Liver (tissue), 9 donors: ENCODE data around the gene C11orf98. TPM values are rescaled to one million over a fixed set of nuclear protein-coding genes. Genes with fewer than 3 reads are reported as not detected.

ENCODE experiments used
- DNase-seq: peaks from one replicate; pipeline ENCODE4 v3.0.0-alpha.2; 2017; ENCODE audit warnings: low spot score
- H3K27ac ChIP-seq, 2 donors: one replicate each; pipeline ENCODE4 v1.7.0; 2013; ENCODE audit warnings: inconsistent platforms in 2 of 2, low read length in 2 of 2, control low read depth in 1 of 2, low read depth in 1 of 2, mild to moderate bottlenecking in 1 of 2
- H3K27me3 ChIP-seq, 4 donors: one replicate each; pipeline versions ENCODE4 v1.6.1 to v1.7.0; 2013; ENCODE audit warnings: low read length in 3 of 4, inconsistent platforms in 1 of 4, mild to moderate bottlenecking in 1 of 4, moderate library complexity in 1 of 4; ENCODE audit not compliant: control insufficient read depth in 4 of 4, insufficient read depth in 4 of 4
- H3K36me3 ChIP-seq, 4 donors: one replicate each; pipeline versions ENCODE4 v1.6.1 to v1.7.0; 2013; ENCODE audit warnings: low read length in 3 of 4, mild to moderate bottlenecking in 3 of 4, low read depth in 1 of 4, moderate library complexity in 1 of 4; ENCODE audit not compliant: control insufficient read depth in 4 of 4, insufficient read depth in 3 of 4
- H3K4me1 ChIP-seq, 4 donors: one replicate each; pipeline versions ENCODE4 v1.6.1 to v1.7.0; 2013; ENCODE audit warnings: low read length in 3 of 4, mild to moderate bottlenecking in 3 of 4, moderate library complexity in 1 of 4; ENCODE audit not compliant: control insufficient read depth in 4 of 4, insufficient read depth in 4 of 4
- H3K4me3 ChIP-seq, 3 donors: one replicate each; pipeline versions ENCODE4 v1.6.1 to v1.7.0; 2013; ENCODE audit warnings: low read length in 3 of 3, control low read depth in 1 of 3, low read depth in 1 of 3, mild to moderate bottlenecking in 1 of 3
- H3K9ac ChIP-seq, 2 donors: one replicate each; pipeline ENCODE4 v1.7.0; 2013; ENCODE audit warnings: low read length in 2 of 2, mild to moderate bottlenecking in 2 of 2, moderate library complexity in 2 of 2, control low read depth in 1 of 2, low read depth in 1 of 2
- H3K9me3 ChIP-seq, 4 donors: one replicate each; pipeline versions ENCODE4 v1.6.1 to v1.7.0; 2013; ENCODE audit warnings: low read length in 3 of 4; ENCODE audit not compliant: control insufficient read depth in 4 of 4
- EGR1 ChIP-seq, 2 donors: IDR thresholded peaks; 2 replicates each; pipeline ENCODE4 v1.6.1; 2016 to 2018; ENCODE audit warnings: antibody characterized with exemption in 2 of 2, low read depth in 2 of 2
- FOXA1 ChIP-seq: IDR thresholded peaks from 2 replicates; pipeline ENCODE4 v1.6.1; 2016; ENCODE audit warnings: antibody characterized with exemption
- FOXA2 ChIP-seq: IDR thresholded peaks from 2 replicates; pipeline ENCODE4 v1.6.1; 2016; ENCODE audit warnings: antibody characterized with exemption
- GABPA ChIP-seq, 2 donors: IDR thresholded peaks in 1 of 2; conservative IDR thresholded peaks in 1 of 2; 2 replicates each; pipeline ENCODE4 v1.6.1; 2016; ENCODE audit warnings: antibody characterized with exemption in 2 of 2, mild to moderate bottlenecking in 1 of 2, moderate library complexity in 1 of 2
- HNF4A ChIP-seq, 2 donors: conservative IDR thresholded peaks; 2 replicates each; pipeline ENCODE4 v1.6.1; 2016; ENCODE audit warnings: antibody characterized with exemption in 2 of 2, mild to moderate bottlenecking in 2 of 2
- HNF4G ChIP-seq: IDR thresholded peaks from 2 replicates; pipeline ENCODE4 v1.6.1; 2016; ENCODE audit warnings: antibody characterized with exemption
- JUND ChIP-seq, 2 donors: IDR thresholded peaks; 2 replicates each; pipeline ENCODE4 v1.6.1; 2016; ENCODE audit warnings: antibody characterized with exemption in 2 of 2
- NR2F2 ChIP-seq: IDR thresholded peaks from 2 replicates; pipeline ENCODE4 v1.6.1; 2016; ENCODE audit warnings: antibody characterized with exemption
- RAD21 ChIP-seq, 2 donors: IDR thresholded peaks; 2 replicates each; pipeline ENCODE4 v1.6.1; 2016; ENCODE audit warnings: antibody characterized with exemption in 2 of 2, mild to moderate bottlenecking in 2 of 2
- RXRA ChIP-seq, 2 donors: IDR thresholded peaks; 2 replicates each; pipeline ENCODE4 v1.6.1; 2017 to 2018; ENCODE audit warnings: antibody characterized with exemption in 2 of 2, mild to moderate bottlenecking in 1 of 2
- SP1 ChIP-seq: IDR thresholded peaks from 2 replicates; pipeline ENCODE4 v1.6.1; 2018; ENCODE audit warnings: antibody characterized with exemption, mild to moderate bottlenecking
- TAF1 ChIP-seq: conservative IDR thresholded peaks from 2 replicates; pipeline ENCODE4 v1.6.1; 2016; ENCODE audit warnings: antibody characterized with exemption, mild to moderate bottlenecking
- YY1 ChIP-seq: IDR thresholded peaks from 2 replicates; pipeline ENCODE4 v1.6.1; 2016; ENCODE audit warnings: antibody characterized with exemption, mild to moderate bottlenecking
- WGBS: extraction: QIAGEN DNeasy Blood & Tissue Kit; methylation state at CpG from one replicate; pipeline ENCODE4 v1.1.7; 2013; 5-methylcytosine and 5-hydroxymethylcytosine counted together
- polyA plus RNA-seq, 2 donors: library from polyadenylated mRNA; stranded (reverse) in 1 of 2; unstranded in 1 of 2; fragments of 200-250 nt in 1 of 2; fragments of >200 nt in 1 of 2; fragmentation: Nextera tagmentation in 1 of 2; extraction: Ambion mirVana in 1 of 2; gene quantifications; one replicate each; pipeline versions ENCODE4 v1.2.1 to v1.2.3, GENCODE V29; 2013 to 2015
- total RNA-seq, 2 donors: library from RNA; depleted of rRNA; stranded (reverse); fragments of >200 nt; gene quantifications; one replicate each; pipeline ENCODE4 v1.2.3, GENCODE V29; 2014
- TF ChIP-seq, protein P1 (sequence below): IDR thresholded peaks from 2 replicates; pipeline ENCODE4 v1.6.1; 2016; ENCODE audit warnings: antibody characterized with exemption
- TF ChIP-seq, protein P2 (sequence below): IDR thresholded peaks from 2 replicates; pipeline ENCODE4 v1.6.1; 2016; ENCODE audit warnings: antibody characterized with exemption, mild to moderate bottlenecking
- TF ChIP-seq, protein P3 (sequence below): IDR thresholded peaks from 2 replicates; pipeline ENCODE4 v1.6.1; 2016; ENCODE audit warnings: antibody characterized with exemption
- TF ChIP-seq, protein P4 (sequence below): fragments of 150-350 bp; IDR thresholded peaks from 2 replicates; pipeline ENCODE4 v1.5.1; 2017; ENCODE audit warnings: improper control_type of control experiment, low read depth, low read length; ENCODE audit not compliant: missing input control
- TF ChIP-seq, protein P5 (sequence below): IDR thresholded peaks from 2 replicates; pipeline ENCODE4 v1.6.1; 2016; ENCODE audit warnings: antibody characterized with exemption
- donor health status: healthy.
- donor health status: healthy.
- donor health status: healthy.
- donor health status: healthy.
- donor health status: healthy.

Gene C11orf98
- total and polyA plus RNA-seq, 4 donors, result 16.5 to 49.9 (median 30.7) TPM

DNA sequence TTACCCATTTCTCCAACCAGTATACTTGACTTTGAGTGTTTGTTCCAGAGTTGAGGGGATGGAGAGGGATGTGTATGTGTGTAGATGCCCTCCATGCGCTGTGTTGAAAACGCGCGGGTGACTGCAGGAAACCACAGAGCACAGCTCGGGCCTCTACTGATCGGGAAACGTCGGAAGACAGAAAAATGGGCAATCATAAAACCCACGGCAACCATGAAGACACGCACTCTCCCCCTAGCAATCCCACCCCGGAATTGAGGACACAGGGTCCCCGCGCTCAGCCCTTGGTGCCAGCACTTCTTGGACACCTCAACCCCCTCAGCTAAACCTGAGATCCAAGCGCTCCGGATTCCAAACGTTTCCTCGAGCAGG lies 6.2 kb upstream of the C11orf98 start:
- no peak for DNase-seq
- H3K27me3 ChIP-seq, result no peaks in the 10 kb centered on the region
- H3K36me3 ChIP-seq, result peaks cover 0 to 8% (median under 1%) of the 10 kb centered on the region in 4 donors
- WGBS, result under 1% methylated on average over 17 of the region's 17 CpGs
- TF ChIP-seq, protein P1, sequence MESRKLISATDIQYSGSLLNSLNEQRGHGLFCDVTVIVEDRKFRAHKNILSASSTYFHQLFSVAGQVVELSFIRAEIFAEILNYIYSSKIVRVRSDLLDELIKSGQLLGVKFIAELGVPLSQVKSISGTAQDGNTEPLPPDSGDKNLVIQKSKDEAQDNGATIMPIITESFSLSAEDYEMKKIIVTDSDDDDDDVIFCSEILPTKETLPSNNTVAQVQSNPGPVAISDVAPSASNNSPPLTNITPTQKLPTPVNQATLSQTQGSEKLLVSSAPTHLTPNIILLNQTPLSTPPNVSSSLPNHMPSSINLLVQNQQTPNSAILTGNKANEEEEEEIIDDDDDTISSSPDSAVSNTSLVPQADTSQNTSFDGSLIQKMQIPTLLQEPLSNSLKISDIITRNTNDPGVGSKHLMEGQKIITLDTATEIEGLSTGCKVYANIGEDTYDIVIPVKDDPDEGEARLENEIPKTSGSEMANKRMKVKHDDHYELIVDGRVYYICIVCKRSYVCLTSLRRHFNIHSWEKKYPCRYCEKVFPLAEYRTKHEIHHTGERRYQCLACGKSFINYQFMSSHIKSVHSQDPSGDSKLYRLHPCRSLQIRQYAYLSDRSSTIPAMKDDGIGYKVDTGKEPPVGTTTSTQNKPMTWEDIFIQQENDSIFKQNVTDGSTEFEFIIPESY, result peak; percentile 32
- TF ChIP-seq RAD21 (IDR thresholded peaks at IDR 0.05), result no peak
- no peaks in the 10 kb centered on the region for H3K9me3 ChIP-seq
- peak overlapping the region; percentile 82 to 92 (median 86) for H3K4me3 ChIP-seq
- H3K4me1 ChIP-seq, result peaks cover 18 to 50% (median 39%) of the 10 kb centered on the region in 4 donors
- H3K9ac ChIP-seq, result peak overlapping the region; percentile 80 to 84
- H3K27ac ChIP-seq, result peak overlapping the region; percentile 83 to 86

DNA sequence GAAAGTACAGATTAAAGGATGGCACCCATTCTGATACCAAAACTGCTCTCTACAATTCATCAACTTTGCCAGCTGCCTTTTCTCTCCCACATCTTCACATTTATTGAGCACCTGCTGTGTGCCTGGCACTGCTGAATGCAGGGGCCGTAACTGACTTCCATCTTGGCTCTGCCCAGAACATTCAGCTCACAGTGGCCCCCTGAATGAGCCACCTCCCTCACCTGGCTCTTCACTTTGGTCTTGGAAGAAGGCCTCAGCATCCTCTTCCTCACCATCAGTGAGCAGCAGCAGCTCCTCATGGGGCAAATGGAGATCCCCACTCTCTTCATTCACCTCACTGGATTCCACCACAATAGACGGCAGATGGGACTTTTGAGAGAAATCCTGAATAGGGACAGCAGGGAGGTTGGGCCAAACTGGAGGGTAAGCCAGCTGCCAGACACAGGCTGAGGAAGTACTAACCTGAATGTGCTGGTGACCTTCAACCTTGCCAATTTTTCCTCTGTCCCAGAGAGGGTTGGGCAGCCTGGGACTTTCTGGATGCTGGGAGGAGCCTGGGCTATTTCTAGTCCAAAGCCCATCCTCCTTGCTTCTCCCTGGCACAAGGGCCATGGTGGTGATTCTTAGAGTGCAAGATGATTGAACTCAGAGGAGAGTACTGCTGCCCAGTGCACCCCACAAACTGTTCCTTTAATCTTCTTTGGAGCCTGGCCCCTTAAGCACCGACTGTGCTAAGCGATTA lies 4.6 kb upstream of the C11orf98 start:
- Histone ChIP-seq H3K4me1 (peaks cover 22 to 56% (median 44%) of the 10 kb centered on the region in 4 donors), H3K9me3 (no peaks in the 10 kb centered on the region), H3K9ac (peak overlapping the region in 1 of 2 donors; percentile 1), H3K27me3 (no peaks in the 10 kb centered on the region), H3K27ac (peak overlapping the region in 1 of 2 donors; percentile 29), H3K36me3 (peaks cover 0 to 8% (median 0%) of the 10 kb centered on the region in 4 donors), H3K4me3 (no peak overlapping the region)
- peak; percentile 36 to 40 for TF ChIP-seq HNF4A (conservative IDR thresholded peaks at IDR 0.05)
- TF ChIP-seq YY1, result peak; percentile 34
- TF ChIP-seq NR2F2, result no peak
- TF ChIP-seq RXRA (IDR thresholded peaks at IDR 0.05), result peak in 1 of 2 donors; percentile 49
- TF ChIP-seq, protein P2, sequence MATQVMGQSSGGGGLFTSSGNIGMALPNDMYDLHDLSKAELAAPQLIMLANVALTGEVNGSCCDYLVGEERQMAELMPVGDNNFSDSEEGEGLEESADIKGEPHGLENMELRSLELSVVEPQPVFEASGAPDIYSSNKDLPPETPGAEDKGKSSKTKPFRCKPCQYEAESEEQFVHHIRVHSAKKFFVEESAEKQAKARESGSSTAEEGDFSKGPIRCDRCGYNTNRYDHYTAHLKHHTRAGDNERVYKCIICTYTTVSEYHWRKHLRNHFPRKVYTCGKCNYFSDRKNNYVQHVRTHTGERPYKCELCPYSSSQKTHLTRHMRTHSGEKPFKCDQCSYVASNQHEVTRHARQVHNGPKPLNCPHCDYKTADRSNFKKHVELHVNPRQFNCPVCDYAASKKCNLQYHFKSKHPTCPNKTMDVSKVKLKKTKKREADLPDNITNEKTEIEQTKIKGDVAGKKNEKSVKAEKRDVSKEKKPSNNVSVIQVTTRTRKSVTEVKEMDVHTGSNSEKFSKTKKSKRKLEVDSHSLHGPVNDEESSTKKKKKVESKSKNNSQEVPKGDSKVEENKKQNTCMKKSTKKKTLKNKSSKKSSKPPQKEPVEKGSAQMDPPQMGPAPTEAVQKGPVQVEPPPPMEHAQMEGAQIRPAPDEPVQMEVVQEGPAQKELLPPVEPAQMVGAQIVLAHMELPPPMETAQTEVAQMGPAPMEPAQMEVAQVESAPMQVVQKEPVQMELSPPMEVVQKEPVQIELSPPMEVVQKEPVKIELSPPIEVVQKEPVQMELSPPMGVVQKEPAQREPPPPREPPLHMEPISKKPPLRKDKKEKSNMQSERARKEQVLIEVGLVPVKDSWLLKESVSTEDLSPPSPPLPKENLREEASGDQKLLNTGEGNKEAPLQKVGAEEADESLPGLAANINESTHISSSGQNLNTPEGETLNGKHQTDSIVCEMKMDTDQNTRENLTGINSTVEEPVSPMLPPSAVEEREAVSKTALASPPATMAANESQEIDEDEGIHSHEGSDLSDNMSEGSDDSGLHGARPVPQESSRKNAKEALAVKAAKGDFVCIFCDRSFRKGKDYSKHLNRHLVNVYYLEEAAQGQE, result no peak
- no peak for TF ChIP-seq FOXA1
- TF ChIP-seq HNF4G, result no peak
- TF ChIP-seq, protein P3, sequence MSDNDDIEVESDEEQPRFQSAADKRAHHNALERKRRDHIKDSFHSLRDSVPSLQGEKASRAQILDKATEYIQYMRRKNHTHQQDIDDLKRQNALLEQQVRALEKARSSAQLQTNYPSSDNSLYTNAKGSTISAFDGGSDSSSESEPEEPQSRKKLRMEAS, result no peak
- peak in 1 of 2 donors; percentile 61 for TF ChIP-seq GABPA (IDR thresholded peaks at IDR 0.05 in 1 of 2, conservative IDR thresholded peaks at IDR 0.05 in 1 of 2)
- TF ChIP-seq EGR1 (IDR thresholded peaks at IDR 0.05; ENCODE audit: low read depth in 2 of 2), result no peak
- no peak for TF ChIP-seq JUND (IDR thresholded peaks at IDR 0.05)
- TF ChIP-seq FOXA2, result no peak
- TF ChIP-seq TAF1, result no peak
- no peak for TF ChIP-seq RAD21 (IDR thresholded peaks at IDR 0.05)
- TF ChIP-seq, protein P4, sequence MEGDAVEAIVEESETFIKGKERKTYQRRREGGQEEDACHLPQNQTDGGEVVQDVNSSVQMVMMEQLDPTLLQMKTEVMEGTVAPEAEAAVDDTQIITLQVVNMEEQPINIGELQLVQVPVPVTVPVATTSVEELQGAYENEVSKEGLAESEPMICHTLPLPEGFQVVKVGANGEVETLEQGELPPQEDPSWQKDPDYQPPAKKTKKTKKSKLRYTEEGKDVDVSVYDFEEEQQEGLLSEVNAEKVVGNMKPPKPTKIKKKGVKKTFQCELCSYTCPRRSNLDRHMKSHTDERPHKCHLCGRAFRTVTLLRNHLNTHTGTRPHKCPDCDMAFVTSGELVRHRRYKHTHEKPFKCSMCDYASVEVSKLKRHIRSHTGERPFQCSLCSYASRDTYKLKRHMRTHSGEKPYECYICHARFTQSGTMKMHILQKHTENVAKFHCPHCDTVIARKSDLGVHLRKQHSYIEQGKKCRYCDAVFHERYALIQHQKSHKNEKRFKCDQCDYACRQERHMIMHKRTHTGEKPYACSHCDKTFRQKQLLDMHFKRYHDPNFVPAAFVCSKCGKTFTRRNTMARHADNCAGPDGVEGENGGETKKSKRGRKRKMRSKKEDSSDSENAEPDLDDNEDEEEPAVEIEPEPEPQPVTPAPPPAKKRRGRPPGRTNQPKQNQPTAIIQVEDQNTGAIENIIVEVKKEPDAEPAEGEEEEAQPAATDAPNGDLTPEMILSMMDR, result no peak
- TF ChIP-seq SP1, result peak; percentile 27
- TF ChIP-seq, protein P1, result no peak
- TF ChIP-seq, protein P5, sequence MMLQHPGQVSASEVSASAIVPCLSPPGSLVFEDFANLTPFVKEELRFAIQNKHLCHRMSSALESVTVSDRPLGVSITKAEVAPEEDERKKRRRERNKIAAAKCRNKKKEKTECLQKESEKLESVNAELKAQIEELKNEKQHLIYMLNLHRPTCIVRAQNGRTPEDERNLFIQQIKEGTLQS, result no peak
- 69% methylated on average over 4 of the region's 4 CpGs for WGBS
- DNase-seq, result no peak
